ENCODE data around the gene MSANTD2.

- TF ChIP-seq, protein P1, sequence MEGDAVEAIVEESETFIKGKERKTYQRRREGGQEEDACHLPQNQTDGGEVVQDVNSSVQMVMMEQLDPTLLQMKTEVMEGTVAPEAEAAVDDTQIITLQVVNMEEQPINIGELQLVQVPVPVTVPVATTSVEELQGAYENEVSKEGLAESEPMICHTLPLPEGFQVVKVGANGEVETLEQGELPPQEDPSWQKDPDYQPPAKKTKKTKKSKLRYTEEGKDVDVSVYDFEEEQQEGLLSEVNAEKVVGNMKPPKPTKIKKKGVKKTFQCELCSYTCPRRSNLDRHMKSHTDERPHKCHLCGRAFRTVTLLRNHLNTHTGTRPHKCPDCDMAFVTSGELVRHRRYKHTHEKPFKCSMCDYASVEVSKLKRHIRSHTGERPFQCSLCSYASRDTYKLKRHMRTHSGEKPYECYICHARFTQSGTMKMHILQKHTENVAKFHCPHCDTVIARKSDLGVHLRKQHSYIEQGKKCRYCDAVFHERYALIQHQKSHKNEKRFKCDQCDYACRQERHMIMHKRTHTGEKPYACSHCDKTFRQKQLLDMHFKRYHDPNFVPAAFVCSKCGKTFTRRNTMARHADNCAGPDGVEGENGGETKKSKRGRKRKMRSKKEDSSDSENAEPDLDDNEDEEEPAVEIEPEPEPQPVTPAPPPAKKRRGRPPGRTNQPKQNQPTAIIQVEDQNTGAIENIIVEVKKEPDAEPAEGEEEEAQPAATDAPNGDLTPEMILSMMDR (IDR thresholded peaks at IDR 0.05) = no peak
- TF ChIP-seq EZH2phosphoT487 (IDR thresholded peaks at IDR 0.05; ENCODE audit: borderline replicate concordance, low read depth) (no peak), USF2 (IDR thresholded peaks at IDR 0.05; ENCODE audit: borderline replicate concordance, low read depth, low read length) (no peak), REST (IDR thresholded peaks at IDR 0.05; ENCODE audit: low read depth, low read length) (no peak)
These were observed 68.0 kb downstream of the MSANTD2 start for GRCh38 chr11:124732230-124732629.

Data from SK-N-SH (cell line).